Activated T-cell treated with anti-CD3 and anti-CD28 coated beads, Interleukin-2, amount 50 U/mL, for 4 hours (primary cell): ENCODE results near the gene XPR1. TPM values are rescaled to one million over a fixed set of nuclear protein-coding genes. Genes with fewer than 3 reads are reported as not detected.
A peak's percentile ranks its signal among the peaks of the same experiment; 100 is the strongest.

Experiments
- ATAC-seq, 2 donors: fragments of 200-7000 bp; cut with Tn5 transposase; one replicate each; pipeline ENCODE4 v1.10.0; 2021
- DNase-seq: peaks from one replicate; pipeline ENCODE4 v3.0.0-alpha.2; 2020
- H3K27me3 Mint-ChIP-seq: one replicate; pipeline ENCODE4 v1.8.0; 2021; ENCODE audit warnings: low read depth, mixed read lengths
- H3K36me3 Mint-ChIP-seq: one replicate; pipeline ENCODE4 v1.8.0; 2022; ENCODE audit warnings: mixed read lengths; ENCODE audit not compliant: insufficient read depth
- H3K4me1 Mint-ChIP-seq: one replicate; pipeline ENCODE4 v1.8.0; 2021; ENCODE audit warnings: low read depth, mixed read lengths
- H3K4me3 Mint-ChIP-seq: one replicate; pipeline ENCODE4 v1.8.0; 2021; ENCODE audit warnings: mild to moderate bottlenecking, moderate library complexity, mixed read lengths
- H3K9me3 Mint-ChIP-seq: one replicate; pipeline ENCODE4 v1.8.0; 2021; ENCODE audit warnings: mixed read lengths
- total RNA-seq, 3 donors: library from RNA; stranded (reverse); gene quantifications; one replicate each; pipeline ENCODE4 v1.2.1, GENCODE V29; 2021

XPR1 gene
- total RNA-seq, 3 donors from 2014 or later, result 25.2 to 26.7 (median 25.8) TPM

GRCh38 chr1:180909005-180909414 lies 277.2 kb downstream of the XPR1 start:
- no peaks in the 10 kb centered on the region for H3K9me3 Mint-ChIP-seq
- ATAC-seq (no peak), DNase-seq (no peak)
- H3K4me3 Mint-ChIP-seq, result no peak overlapping the region
- H3K27me3 Mint-ChIP-seq, result peaks cover 36% of the 10 kb centered on the region
- H3K36me3 Mint-ChIP-seq, result no peaks in the 10 kb centered on the region
- H3K4me1 Mint-ChIP-seq, result peaks cover 6% of the 10 kb centered on the region

GRCh38 chr1:180909462-180909976 lies 277.7 kb downstream of the XPR1 start:
- peaks cover 38% of the 10 kb centered on the region for H3K27me3 Mint-ChIP-seq
- H3K36me3 Mint-ChIP-seq, result no peaks in the 10 kb centered on the region
- ATAC-seq, result no peak
- peaks cover 6% of the 10 kb centered on the region for H3K4me1 Mint-ChIP-seq
- no peak overlapping the region for H3K4me3 Mint-ChIP-seq
- no peak for DNase-seq
- H3K9me3 Mint-ChIP-seq, result no peaks in the 10 kb centered on the region

GRCh38 chr1:180911640-180912191 lies 279.9 kb downstream of the XPR1 start:
- Mint-ChIP-seq H3K4me1 (peaks cover 6% of the 10 kb centered on the region), H3K4me3 (peak overlapping the region; percentile 29), H3K27me3 (peaks cover 47% of the 10 kb centered on the region), H3K9me3 (no peaks in the 10 kb centered on the region), H3K36me3 (no peaks in the 10 kb centered on the region)
- no peak for DNase-seq
- ATAC-seq, result no peak

- peak; percentile 30 to 41 for ATAC-seq
Observed at GRCh38 chr1:180912211-180912800, 280.5 kb downstream of the XPR1 start.

GRCh38 chr1:180912801-180913565 lies 281.2 kb downstream of the XPR1 start, which contains the start of gene KIAA1614:
Gene KIAA1614 (plus strand): TSS chr1:180912897. CDS start chr1:180913244, 347 bp downstream.
- ATAC-seq (peak in 1 of 2 donors; percentile 32), DNase-seq (no peak)
- Mint-ChIP-seq H3K4me3 (peak within 1 kb of the TSS; percentile 51), H3K4me1 (peaks cover 6% of the 10 kb centered on the region), H3K9me3 (no peaks in the 10 kb centered on the region), H3K36me3 (no peaks in the 10 kb centered on the region), H3K27me3 (peaks cover 45% of the 10 kb centered on the region)

More at GRCh38 chr1:180912211-180912800, 280.5 kb downstream of the XPR1 start:
- peaks cover 6% of the 10 kb centered on the region for H3K4me1 Mint-ChIP-seq
- no peaks in the 10 kb centered on the region for H3K36me3 Mint-ChIP-seq
- DNase-seq, result no peak
- peak overlapping the region; percentile 29 for H3K4me3 Mint-ChIP-seq
- H3K27me3 Mint-ChIP-seq, result peaks cover 46% of the 10 kb centered on the region
- H3K9me3 Mint-ChIP-seq, result no peaks in the 10 kb centered on the region

GRCh38 chr1:180915426-180915965 lies 283.7 kb downstream of the XPR1 start:
- peaks cover 6% of the 10 kb centered on the region for H3K4me1 Mint-ChIP-seq
- no peaks in the 10 kb centered on the region for H3K36me3 Mint-ChIP-seq
- DNase-seq (no peak), ATAC-seq (no peak)
- no peaks in the 10 kb centered on the region for H3K9me3 Mint-ChIP-seq
- H3K27me3 Mint-ChIP-seq, result peaks cover 34% of the 10 kb centered on the region
- no peak overlapping the region for H3K4me3 Mint-ChIP-seq

GRCh38 chr1:180916012-180916770 lies 284.4 kb downstream of the XPR1 start:
- H3K9me3 Mint-ChIP-seq, result no peaks in the 10 kb centered on the region
- no peaks in the 10 kb centered on the region for H3K36me3 Mint-ChIP-seq
- H3K4me3 Mint-ChIP-seq, result no peak overlapping the region
- DNase-seq, result no peak
- ATAC-seq, result no peak
- H3K4me1 Mint-ChIP-seq, result peaks cover 6% of the 10 kb centered on the region
- peaks cover 29% of the 10 kb centered on the region for H3K27me3 Mint-ChIP-seq

- Mint-ChIP-seq H3K27me3 (peaks cover 24% of the 10 kb centered on the region), H3K4me3 (no peak overlapping the region), H3K36me3 (no peaks in the 10 kb centered on the region), H3K9me3 (no peaks in the 10 kb centered on the region), H3K4me1 (peaks cover 6% of the 10 kb centered on the region)
- ATAC-seq (no peak), DNase-seq (no peak)
Observed at GRCh38 chr1:180916771-180917170, 284.9 kb downstream of the XPR1 start.

- Mint-ChIP-seq H3K27me3 (peaks cover 18% of the 10 kb centered on the region), H3K36me3 (no peaks in the 10 kb centered on the region), H3K9me3 (no peaks in the 10 kb centered on the region), H3K4me1 (peaks cover 6% of the 10 kb centered on the region), H3K4me3 (no peak overlapping the region)
- ATAC-seq (no peak), DNase-seq (no peak)
Observed at GRCh38 chr1:180917306-180918065, 285.7 kb downstream of the XPR1 start.

GRCh38 chr1:180918519-180918918 lies 286.7 kb downstream of the XPR1 start:
- Mint-ChIP-seq H3K36me3 (no peaks in the 10 kb centered on the region), H3K4me1 (peaks cover 4% of the 10 kb centered on the region), H3K4me3 (no peak overlapping the region), H3K27me3 (peaks cover 16% of the 10 kb centered on the region), H3K9me3 (no peaks in the 10 kb centered on the region)
- DNase-seq (no peak), ATAC-seq (no peak)

- no peak for ATAC-seq
- no peak overlapping the region for H3K4me3 Mint-ChIP-seq
- H3K4me1 Mint-ChIP-seq, result no peaks in the 10 kb centered on the region
- H3K36me3 Mint-ChIP-seq, result no peaks in the 10 kb centered on the region
- peaks cover 9% of the 10 kb centered on the region for H3K27me3 Mint-ChIP-seq
- H3K9me3 Mint-ChIP-seq, result no peaks in the 10 kb centered on the region
- DNase-seq, result no peak
Observed at GRCh38 chr1:180919183-180919700, 287.4 kb downstream of the XPR1 start.

- Mint-ChIP-seq H3K9me3 (no peaks in the 10 kb centered on the region), H3K27me3 (peaks cover 5% of the 10 kb centered on the region), H3K4me3 (no peak overlapping the region), H3K36me3 (no peaks in the 10 kb centered on the region), H3K4me1 (no peaks in the 10 kb centered on the region)
- ATAC-seq (no peak), DNase-seq (no peak)
Observed at GRCh38 chr1:180920193-180920592, 288.4 kb downstream of the XPR1 start.

GRCh38 chr1:180920702-180921101 lies 288.9 kb downstream of the XPR1 start:
- no peaks in the 10 kb centered on the region for H3K27me3 Mint-ChIP-seq
- H3K36me3 Mint-ChIP-seq, result no peaks in the 10 kb centered on the region
- DNase-seq (no peak), ATAC-seq (no peak)
- no peaks in the 10 kb centered on the region for H3K9me3 Mint-ChIP-seq
- no peaks in the 10 kb centered on the region for H3K4me1 Mint-ChIP-seq
- no peak overlapping the region for H3K4me3 Mint-ChIP-seq
